Measurements from ENCODE around the gene VAMP1.
"Not testable (repeated sequence)": the region's sequence is repeated elsewhere in the genome, so short reads cannot be mapped to it uniquely, and the experiment has no call there.

VAMP1 gene

DNA sequence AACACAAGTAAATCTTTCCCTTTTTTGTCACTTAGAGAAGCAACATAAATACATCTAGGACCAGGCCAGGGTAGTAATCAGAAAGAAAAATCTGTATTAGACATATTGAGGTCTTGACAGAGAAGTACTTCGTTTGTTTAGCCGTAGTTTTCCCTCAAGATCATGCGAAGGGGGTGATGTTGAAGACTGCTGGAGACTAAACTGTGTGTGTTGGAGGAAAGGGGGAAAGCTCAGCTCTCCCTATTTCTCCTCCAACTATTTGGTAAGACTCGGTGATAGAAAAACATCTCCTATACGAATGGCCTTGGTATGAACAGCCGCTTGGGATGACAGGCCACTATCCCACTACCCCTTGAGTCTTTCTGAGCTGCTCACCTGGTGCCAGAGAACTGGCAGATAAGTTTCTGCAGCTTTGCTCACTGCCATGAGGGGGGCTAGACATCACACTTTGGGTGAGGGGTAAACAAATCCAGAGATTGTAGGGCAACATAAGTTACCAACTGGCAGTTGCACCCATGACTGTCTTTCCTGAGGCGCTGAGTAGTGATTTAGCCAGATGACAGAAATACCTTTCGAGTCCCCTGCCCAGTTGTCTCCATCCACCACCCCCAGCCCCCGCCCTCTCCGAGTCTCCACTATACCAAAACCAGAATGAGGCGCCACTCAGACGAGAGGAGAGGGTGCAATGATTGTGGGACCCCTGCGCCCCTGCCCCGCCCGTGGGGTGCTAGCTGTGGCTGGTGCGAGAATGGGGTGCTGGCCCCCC, 685 bp downstream of the VAMP1 start:
- DNase-seq (ENCODE audit: low read depth in 2 of 2) = no peak

GRCh38 chr12:6469092-6469491, 1.4 kb downstream of the VAMP1 start:
- DNase-seq (ENCODE audit: low read depth in 2 of 2) = no peak

DNA sequence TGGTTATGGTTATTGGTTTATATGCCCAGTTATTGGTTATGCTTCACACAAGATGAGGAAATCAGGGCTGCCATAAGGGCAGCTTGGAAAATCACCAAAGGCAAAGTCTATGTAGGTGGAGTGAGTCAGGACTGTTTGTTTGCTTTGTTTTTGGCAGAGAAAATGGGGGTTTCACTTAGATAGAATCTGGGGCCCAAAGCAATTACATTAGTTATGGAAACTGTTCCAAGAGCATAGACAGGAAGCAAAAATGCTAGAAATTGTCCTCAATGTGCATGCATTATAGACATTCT, 2.2 kb downstream of the VAMP1 start:
- DNase-seq (ENCODE audit: low read depth in 2 of 2) = no peak

DNA sequence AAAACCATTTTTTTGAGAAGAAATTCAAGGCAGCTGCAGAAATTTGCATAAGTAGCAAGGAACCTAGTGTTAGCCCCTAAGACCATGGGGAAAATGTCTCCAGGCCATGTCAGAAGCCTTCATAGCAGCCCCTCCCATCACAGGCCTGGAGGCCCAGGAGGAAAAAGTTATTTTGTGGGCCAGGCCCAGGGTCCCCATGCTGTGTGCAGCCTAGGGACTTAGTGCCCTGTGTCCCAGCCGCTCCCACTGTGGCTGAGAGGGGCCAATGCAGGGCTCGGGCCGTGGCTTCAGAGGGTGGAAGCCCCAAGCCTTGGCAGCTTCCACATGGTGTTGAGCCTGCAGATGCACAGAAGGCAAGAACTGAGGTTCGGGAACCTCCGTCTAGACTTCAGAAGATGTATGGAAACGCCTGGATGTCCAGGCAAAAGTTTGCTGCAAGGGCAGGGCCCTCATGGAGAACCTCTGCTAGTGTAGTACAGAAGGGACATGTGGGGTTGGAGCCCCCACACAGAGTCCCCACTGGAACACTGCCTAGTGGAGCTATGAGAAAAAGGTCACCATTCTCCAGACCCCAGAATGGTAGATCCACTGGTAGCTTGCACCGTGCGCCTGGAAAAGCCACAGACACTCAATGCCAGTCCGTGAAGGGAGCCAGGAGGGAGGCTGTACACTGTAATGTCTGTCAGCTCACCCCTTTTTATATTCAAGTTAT, 2.8 kb downstream of the VAMP1 start:
- DNase-seq (ENCODE audit: low read depth in 2 of 2) = not testable (repeated sequence)

DNA sequence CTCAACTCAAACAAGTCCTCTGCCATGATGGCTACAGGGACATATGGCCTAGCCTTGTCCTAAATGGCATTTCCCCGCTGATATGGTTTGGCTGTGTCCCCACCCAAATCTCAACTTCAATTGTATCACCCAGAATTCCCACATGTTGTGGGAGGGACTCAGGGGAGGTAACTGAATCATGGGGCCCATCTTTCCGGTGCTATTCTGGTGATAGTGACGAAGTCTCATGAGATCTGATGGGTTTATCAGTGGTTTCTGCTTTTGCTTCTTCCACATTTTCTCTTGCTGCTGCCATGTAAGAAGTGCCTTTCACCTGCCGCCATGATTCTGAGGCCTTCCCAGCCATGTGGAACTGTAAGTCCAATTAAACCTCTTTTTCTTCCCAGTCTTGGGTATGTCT, 3.7 kb downstream of the VAMP1 start:
- DNase-seq (ENCODE audit: low read depth in 2 of 2) = not testable (repeated sequence)

DNA sequence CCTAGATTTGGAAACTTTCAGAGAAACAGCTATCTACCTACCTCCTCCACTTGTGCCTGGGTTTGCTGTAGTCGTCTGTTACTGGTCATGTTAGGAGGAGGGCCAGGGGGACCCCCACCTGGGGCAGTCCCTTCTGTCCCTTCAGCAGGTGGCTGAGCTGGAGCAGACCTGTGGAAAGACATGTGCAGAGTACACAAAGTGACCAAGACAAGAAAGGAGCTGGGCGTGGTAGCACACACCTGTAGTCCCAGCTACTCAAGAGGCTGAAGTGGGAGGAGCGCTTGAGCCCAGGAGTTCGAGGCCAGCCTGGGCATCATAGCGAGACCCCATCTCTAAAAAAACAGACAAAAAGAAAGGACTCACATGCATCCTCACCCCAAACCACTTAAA, 4.3 kb downstream of the VAMP1 start:
- DNase-seq (ENCODE audit: low read depth in 2 of 2) = no peak

- no peak for DNase-seq (ENCODE audit: low read depth in 2 of 2)
Observed at GRCh38 chr12:6465467-6466183, 4.9 kb downstream of the VAMP1 start.

- DNase-seq (ENCODE audit: low read depth in 2 of 2) = no peak
Observed at GRCh38 chr12:6464531-6464930, 5.9 kb downstream of the VAMP1 start.

DNA sequence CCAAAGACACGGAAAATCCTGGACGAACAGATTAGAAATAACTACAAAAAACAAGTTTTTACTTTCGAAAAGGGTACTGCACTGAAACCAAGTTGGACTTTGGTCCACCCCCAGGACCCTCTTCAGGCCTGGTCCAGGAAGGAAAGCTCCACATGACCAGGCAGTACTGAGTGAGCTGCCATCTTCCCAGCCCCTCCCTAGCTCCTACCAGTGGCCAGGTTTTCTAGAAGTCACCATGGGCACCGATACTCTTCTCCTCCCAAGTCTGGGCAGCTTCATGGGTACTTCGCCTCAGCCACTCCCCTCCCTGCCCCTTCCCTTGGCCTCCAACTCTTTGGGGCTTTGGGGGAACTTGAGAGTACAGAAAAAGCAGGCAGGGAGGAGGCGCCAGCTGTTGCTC, 6.6 kb downstream of the VAMP1 start:
- no peak for DNase-seq (ENCODE audit: low read depth in 2 of 2)

- DNase-seq (ENCODE audit: low read depth in 2 of 2) = no peak
Observed at GRCh38 chr12:6463216-6463615, 7.3 kb downstream of the VAMP1 start.

DNA sequence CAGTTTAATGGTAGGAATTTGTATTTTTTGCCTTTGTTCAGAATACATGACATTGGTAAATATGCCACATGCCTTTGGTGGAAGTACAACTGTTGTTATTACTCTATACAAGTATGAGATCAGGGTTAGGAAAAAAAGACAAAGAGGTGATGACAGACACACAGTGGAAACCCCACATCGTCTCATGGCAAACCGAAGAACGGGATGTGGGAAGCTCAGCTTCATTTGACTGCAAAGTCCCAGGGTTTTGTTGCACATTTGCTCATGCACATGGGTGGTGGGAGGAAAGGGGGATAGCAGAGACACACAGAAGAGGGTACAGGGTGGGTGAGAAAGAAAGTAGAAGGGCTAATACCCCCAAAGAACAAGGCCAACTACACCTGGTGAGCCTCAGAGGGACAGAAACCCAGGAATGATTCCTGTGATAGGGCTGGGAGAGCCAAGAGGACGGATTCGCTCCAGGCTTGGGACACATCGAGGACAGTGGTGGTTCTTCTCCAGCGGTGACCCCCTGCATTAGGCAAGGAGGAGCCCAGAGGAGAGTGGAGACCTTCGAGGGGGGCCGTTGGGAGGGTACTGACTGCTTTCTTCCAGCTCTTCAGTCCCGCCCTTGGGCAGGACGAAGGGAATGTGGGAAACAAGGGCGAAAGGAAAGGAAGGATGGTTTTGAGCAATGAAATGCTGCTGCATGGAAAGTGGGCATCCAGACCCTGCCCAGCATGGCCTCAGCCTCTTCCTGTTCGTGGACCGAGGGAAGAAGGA, 8.1 kb downstream of the VAMP1 start:
- DNase-seq (ENCODE audit: low read depth in 2 of 2) = no peak

- peak; percentile 56 to 76 for DNase-seq (ENCODE audit: low read depth in 2 of 2)
Observed at GRCh38 chr12:6461401-6462233, 8.9 kb downstream of the VAMP1 start.

- no peak for DNase-seq (ENCODE audit: low read depth in 2 of 2)
Observed at GRCh38 chr12:6460751-6461371, 9.6 kb downstream of the VAMP1 start.

DNA sequence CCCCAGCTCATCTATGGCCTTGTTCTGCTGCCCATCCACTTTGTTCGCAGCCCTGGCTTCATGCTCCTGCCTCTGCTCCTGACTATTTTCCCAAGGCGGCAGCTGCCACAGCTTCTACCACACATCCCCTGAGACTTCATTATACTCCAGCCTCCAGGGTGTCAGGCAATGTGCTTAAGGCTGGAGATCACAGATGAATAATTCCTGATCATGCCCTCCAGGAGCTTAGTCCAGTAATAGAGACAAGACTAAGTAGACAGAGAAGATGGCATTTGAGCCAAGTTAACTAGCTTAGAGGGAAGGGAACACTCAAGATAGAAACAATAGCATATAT, 11.5 kb downstream of the VAMP1 start:
- no peak for DNase-seq (ENCODE audit: low read depth in 2 of 2)

- DNase-seq (ENCODE audit: low read depth in 2 of 2) = no peak
Observed at GRCh38 chr12:6458281-6459003, 12.0 kb downstream of the VAMP1 start.

DNA sequence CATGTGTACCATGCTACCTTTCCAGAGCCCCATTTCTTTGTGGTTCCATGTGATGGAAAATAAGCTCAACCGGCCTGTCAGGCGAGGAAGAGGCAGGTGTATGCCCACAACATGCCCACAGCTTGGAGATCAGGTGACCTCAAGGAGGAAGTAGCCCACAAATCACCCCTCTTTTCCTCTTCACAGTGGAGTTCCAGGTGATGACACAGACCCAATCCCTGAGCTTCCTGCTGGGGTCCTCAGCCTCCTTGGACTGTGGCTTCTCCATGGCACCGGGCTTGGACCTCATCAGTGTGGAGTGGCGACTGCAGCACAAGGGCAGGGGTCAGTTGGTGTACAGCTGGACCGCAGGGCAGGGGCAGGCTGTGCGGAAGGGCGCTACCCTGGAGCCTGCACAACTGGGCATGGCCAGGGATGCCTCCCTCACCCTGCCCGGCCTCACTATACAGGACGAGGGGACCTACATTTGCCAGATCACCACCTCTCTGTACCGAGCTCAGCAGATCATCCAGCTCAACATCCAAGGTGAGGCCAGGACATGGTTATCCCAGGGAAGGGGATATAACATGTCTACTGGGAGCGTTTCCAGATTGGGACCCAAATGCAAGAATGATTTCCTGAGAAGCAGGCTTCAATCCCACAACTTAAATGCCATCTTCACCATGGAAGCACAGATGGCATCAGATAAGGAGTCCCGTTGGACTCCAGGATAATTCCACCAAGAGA, 13.1 kb downstream of the VAMP1 start:
- no peak for DNase-seq (ENCODE audit: low read depth in 2 of 2)

DNA sequence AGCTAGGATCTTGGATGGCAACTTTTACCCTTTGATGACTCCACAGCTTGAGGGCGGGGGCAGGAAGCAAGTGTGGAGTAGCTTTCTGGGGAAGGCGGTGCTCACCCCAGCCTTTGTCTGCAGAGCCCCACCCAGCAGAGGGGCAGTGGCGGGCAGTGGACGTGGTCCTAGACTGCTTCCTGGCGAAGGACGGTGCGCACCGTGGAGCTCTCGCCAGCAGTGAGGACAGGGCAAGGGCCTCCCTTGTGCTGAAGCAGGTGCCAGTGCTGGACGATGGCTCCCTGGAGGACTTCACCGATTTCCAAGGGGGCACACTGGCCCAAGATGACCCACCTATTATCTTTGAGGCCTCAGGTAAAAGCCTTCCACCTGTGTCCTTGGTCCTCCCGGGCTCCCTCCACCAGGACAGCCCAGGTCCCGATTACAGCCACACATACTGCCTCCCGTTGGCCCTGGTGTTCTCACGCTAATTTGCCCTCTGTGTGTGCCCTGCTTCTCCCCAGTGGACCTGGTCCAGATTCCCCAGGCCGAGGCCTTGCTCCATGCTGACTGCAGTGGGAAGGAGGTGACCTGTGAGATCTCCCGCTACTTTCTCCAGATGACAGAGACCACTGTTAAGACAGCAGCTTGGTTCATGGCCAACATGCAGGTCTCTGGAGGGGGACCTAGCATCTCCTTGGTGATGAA, 17.4 kb downstream of the VAMP1 start:
- DNase-seq (ENCODE audit: low read depth in 2 of 2) = no peak

DNA sequence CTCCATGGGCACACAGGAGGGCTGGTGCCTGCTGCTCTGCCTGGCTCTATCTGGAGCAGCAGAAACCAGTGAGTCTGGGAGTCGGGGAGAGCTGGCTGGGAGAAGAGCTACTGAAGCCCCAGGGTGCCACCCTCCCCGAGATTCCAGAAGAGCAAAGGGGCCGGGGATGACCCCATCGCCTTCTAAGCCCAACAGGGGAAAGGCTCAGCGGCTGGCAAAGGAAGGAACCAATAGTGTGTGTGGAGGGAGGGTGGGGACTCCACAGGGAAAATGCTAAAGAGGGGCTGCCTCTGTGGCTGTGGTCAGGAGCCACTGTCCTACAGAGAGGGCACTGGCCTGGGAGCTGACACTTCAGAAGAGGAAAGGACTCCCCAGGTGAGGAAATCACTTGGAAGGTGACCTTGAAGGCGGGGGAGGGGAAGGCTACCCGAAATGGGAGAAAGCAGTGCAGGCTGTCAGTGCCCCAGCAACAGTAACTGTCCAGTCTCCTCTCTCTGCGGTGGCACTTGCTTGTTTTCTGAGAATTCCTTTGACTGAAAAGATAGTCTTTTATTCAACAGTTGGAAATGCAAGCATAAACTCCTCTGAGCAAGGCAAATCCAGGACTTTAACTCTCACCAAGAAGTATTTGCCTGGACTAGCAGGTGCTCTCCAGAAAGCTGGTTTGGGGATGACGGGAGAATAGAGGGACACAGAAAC, 18.1 kb downstream of the VAMP1 start:
- no peak for DNase-seq (ENCODE audit: low read depth in 2 of 2)

Data from activated CD8-positive, alpha-beta memory T cell treated with anti-CD3 and anti-CD28 coated beads for 4 hours (primary cell).